Glutamatergic neuron (in vitro differentiated cells): Measurements from ENCODE around the gene FLYWCH1. TPM values are rescaled to one million over a fixed set of nuclear protein-coding genes. Genes with fewer than 3 reads are reported as not detected.
A peak's percentile ranks its signal among the peaks of the same experiment; 100 is the strongest.

Experiments
- DNase-seq: peaks from one replicate; pipeline ENCODE4 v3.0.0; 2022
- H3K27ac Mint-ChIP-seq: one replicate; pipeline ENCODE4 v1.8.0; 2020; ENCODE audit warnings: mild to moderate bottlenecking, mixed read lengths, inconsistent platforms; ENCODE audit not compliant: unreplicated experiment
- H3K27me3 Mint-ChIP-seq: one replicate; pipeline ENCODE4 v1.8.0; 2020; ENCODE audit warnings: mild to moderate bottlenecking, moderate library complexity, mixed read lengths, inconsistent platforms; ENCODE audit not compliant: unreplicated experiment
- H3K36me3 Mint-ChIP-seq: one replicate; pipeline ENCODE4 v1.8.0; 2020; ENCODE audit warnings: mild to moderate bottlenecking, mixed read lengths, inconsistent platforms; ENCODE audit not compliant: unreplicated experiment
- H3K4me1 Mint-ChIP-seq: one replicate; pipeline ENCODE4 v1.8.0; 2020; ENCODE audit warnings: mild to moderate bottlenecking, low read depth, mixed read lengths, inconsistent platforms; ENCODE audit not compliant: unreplicated experiment
- H3K4me3 Mint-ChIP-seq: one replicate; pipeline ENCODE4 v1.8.0; 2020; ENCODE audit warnings: mild to moderate bottlenecking, mixed read lengths, inconsistent platforms; ENCODE audit not compliant: unreplicated experiment
- H3K9me3 Mint-ChIP-seq: one replicate; pipeline ENCODE4 v1.8.0; 2020; ENCODE audit warnings: mild to moderate bottlenecking, moderate library complexity, mixed read lengths, inconsistent platforms; ENCODE audit not compliant: unreplicated experiment
- CTCF ChIP-seq: fragments of 200-600 bp; sonication (generic); IDR thresholded peaks from one replicate; pipeline ENCODE4 v1.5.0; 2021; ENCODE audit not compliant: partially characterized antibody, unreplicated experiment
- total RNA-seq: library from RNA; stranded (reverse); fragmentation: NEBNext Ultra II Directional; extraction: Animal tissue kit (Norgen Biotek cat#: 25700); gene quantifications from one replicate; pipeline ENCODE4 v1.2.1, GENCODE V29; 2021; ENCODE audit not compliant: unreplicated experiment

The FLYWCH1 gene
- total RNA-seq, 1 donor from 2014 or later, result 77.1 TPM

- no peak for DNase-seq
- H3K9me3 Mint-ChIP-seq, result peaks cover 3% of the 10 kb centered on the region
- H3K27me3 Mint-ChIP-seq, result peaks cover 10% of the 10 kb centered on the region
- peaks cover 4% of the 10 kb centered on the region for H3K4me1 Mint-ChIP-seq
- TF ChIP-seq CTCF, result no peak
- peak overlapping the region; percentile 90 for H3K4me3 Mint-ChIP-seq
- no peaks in the 10 kb centered on the region for H3K36me3 Mint-ChIP-seq
- H3K27ac Mint-ChIP-seq, result peak overlapping the region; percentile 83
These were observed 27.7 kb upstream of the FLYWCH1 start for GRCh38 chr16:2884041-2884451.

GRCh38 chr16:2894231-2894630 is 17.5 kb upstream of the FLYWCH1 start:
- no peaks in the 10 kb centered on the region for H3K36me3 Mint-ChIP-seq
- no peak overlapping the region for H3K27ac Mint-ChIP-seq
- peaks cover 3% of the 10 kb centered on the region for H3K4me1 Mint-ChIP-seq
- H3K4me3 Mint-ChIP-seq, result no peak overlapping the region
- TF ChIP-seq CTCF, result no peak
- H3K9me3 Mint-ChIP-seq, result no peaks in the 10 kb centered on the region
- DNase-seq, result no peak
- H3K27me3 Mint-ChIP-seq, result no peaks in the 10 kb centered on the region

- no peak overlapping the region for H3K27ac Mint-ChIP-seq
- DNase-seq, result no peak
- H3K36me3 Mint-ChIP-seq, result no peaks in the 10 kb centered on the region
- TF ChIP-seq CTCF, result no peak
- H3K4me1 Mint-ChIP-seq, result peaks cover 3% of the 10 kb centered on the region
- no peaks in the 10 kb centered on the region for H3K27me3 Mint-ChIP-seq
- no peaks in the 10 kb centered on the region for H3K9me3 Mint-ChIP-seq
- no peak overlapping the region for H3K4me3 Mint-ChIP-seq
These were observed 15.9 kb upstream of the FLYWCH1 start for GRCh38 chr16:2895813-2896212.

- TF ChIP-seq CTCF, result no peak
- Mint-ChIP-seq H3K27ac (no peak overlapping the region), H3K9me3 (peaks cover 2% of the 10 kb centered on the region), H3K4me3 (no peak overlapping the region), H3K36me3 (no peaks in the 10 kb centered on the region), H3K4me1 (no peaks in the 10 kb centered on the region), H3K27me3 (no peaks in the 10 kb centered on the region)
- DNase-seq, result no peak
These were observed 15.2 kb upstream of the FLYWCH1 start for GRCh38 chr16:2896480-2897010.

GRCh38 chr16:2897110-2897509 is 14.6 kb upstream of the FLYWCH1 start:
- Mint-ChIP-seq H3K36me3 (no peaks in the 10 kb centered on the region), H3K27me3 (no peaks in the 10 kb centered on the region), H3K4me3 (no peak overlapping the region), H3K9me3 (peaks cover 2% of the 10 kb centered on the region), H3K4me1 (no peaks in the 10 kb centered on the region), H3K27ac (no peak overlapping the region)
- TF ChIP-seq CTCF, result no peak
- no peak for DNase-seq
